Measurements from ENCODE around the gene PLA2G2C.

- TF ChIP-seq POLR2AphosphoS5 (IDR thresholded peaks at IDR 0.05; ENCODE audit: low read depth) (no peak), CTCF (IDR thresholded peaks at IDR 0.05; ENCODE audit: insufficient read depth, low read length) (no peak), SPI1 (IDR thresholded peaks at IDR 0.05; ENCODE audit: borderline replicate concordance, low read depth) (no peak), REST (IDR thresholded peaks at IDR 0.05; ENCODE audit: insufficient replicate concordance, low read depth) (no peak)
Measured at GRCh38 chr1:20142001-20142710, 44.2 kb downstream of the PLA2G2C start.
